Prostate gland (tissue), 2 donors: ENCODE results near the gene TMSB15B.
"Not testable (repeated sequence)": the region's sequence is repeated elsewhere in the genome, so short reads cannot be mapped to it uniquely, and the experiment has no call there.

ENCODE experiments used
- CTCF ChIP-seq, 4 experiments: fragments of 200-600 bp in 2 of 4; fragments of 450-650 bp in 2 of 4; sonication (generic) in 2 of 4; IDR thresholded peaks; 1 replicate in 3 of 4; 2 replicates in 1 of 4; pipeline ENCODE4 v1.5.1; 2016 to 2019; ENCODE audit warnings: antibody characterized with exemption in 4 of 4, mild to moderate bottlenecking in 2 of 4, moderate library complexity in 2 of 4
- POLR2A ChIP-seq: fragments of 450-650 bp; IDR thresholded peaks from one replicate; pipeline ENCODE4 v1.6.1; 2016; ENCODE audit warnings: antibody characterized with exemption, mild to moderate bottlenecking
- POLR2AphosphoS5 ChIP-seq: sonication (generic); formaldehyde crosslinking; IDR thresholded peaks from one replicate; pipeline ENCODE4 v1.6.1; 2017; ENCODE audit warnings: antibody characterized with exemption

DNA sequence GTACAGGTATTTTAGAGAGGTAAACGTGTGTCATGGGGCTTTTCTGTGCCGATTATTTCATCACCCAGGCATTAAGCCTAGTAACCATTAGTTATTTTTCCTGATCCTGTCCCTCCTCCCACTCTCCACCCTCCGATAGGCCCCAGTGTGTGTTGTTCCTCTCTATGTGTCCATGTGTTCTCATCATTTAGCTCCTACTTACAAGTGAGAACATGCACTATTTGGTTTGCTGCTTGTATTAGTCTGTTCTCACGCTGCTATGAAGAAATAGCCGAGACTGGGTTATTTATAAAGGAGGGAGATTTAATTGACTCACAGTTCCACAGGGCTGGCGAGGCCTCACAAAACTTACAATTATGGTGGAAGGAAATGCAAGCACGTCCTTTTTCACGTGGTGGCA, 53.1 kb downstream of the TMSB15B start:
- not testable (repeated sequence) for TF ChIP-seq CTCF (IDR thresholded peaks at IDR 0.05); POLR2A; POLR2AphosphoS5
